ENCODE data around the gene DCPS. TPM values are rescaled to one million over a fixed set of nuclear protein-coding genes. Genes with fewer than 3 reads are reported as not detected.
"Not testable (repeated sequence)": the region's sequence is repeated elsewhere in the genome, so short reads cannot be mapped to it uniquely, and the experiment has no call there.

The DCPS gene
- total RNA-seq, 3 donors from 2014 or later: 8.8 to 11.7 (median 9.6) TPM

DNA sequence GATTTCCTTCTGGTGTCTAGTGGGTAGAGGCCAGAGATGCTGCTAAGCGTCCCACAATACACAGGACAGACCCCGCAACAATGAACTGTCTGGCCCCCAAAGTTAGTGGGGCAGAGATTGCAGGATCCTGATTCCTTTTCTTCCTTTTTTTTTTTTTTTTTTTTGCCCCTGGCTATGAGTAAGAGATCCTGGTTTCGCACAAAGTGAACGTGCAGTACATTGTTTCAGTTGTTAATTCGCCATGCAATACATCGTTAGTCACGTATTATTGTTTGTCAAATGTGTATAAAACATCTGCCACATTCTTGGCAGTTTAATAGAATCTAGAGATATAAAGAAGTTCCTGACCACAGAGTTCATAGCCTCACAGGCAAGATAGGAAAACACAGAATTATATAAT, 71.9 kb downstream of the DCPS start:
- Histone ChIP-seq H3K27me3 (no peaks in the 10 kb centered on the region), H3K4me1 (peaks cover 0 to 4% of the 10 kb centered on the region in 2 donors), H3K27ac (no peak overlapping the region), H3K4me3 (no peak overlapping the region), H3K9me3 (no peaks in the 10 kb centered on the region), H3K36me3 (no peaks in the 10 kb centered on the region)
- intact Hi-C loops (cut with DNase I; ENCODE audit: low total_unique reads): no loop called here
- DNase-seq (ENCODE audit: low spot score in 2 of 2): peak in 1 of 2 donors; percentile 10
- no peak for TF ChIP-seq POLR2A (IDR thresholded peaks at IDR 0.05)
- no peak for TF ChIP-seq POLR2AphosphoS5 (IDR thresholded peaks at IDR 0.05)
- TF ChIP-seq, protein P1, sequence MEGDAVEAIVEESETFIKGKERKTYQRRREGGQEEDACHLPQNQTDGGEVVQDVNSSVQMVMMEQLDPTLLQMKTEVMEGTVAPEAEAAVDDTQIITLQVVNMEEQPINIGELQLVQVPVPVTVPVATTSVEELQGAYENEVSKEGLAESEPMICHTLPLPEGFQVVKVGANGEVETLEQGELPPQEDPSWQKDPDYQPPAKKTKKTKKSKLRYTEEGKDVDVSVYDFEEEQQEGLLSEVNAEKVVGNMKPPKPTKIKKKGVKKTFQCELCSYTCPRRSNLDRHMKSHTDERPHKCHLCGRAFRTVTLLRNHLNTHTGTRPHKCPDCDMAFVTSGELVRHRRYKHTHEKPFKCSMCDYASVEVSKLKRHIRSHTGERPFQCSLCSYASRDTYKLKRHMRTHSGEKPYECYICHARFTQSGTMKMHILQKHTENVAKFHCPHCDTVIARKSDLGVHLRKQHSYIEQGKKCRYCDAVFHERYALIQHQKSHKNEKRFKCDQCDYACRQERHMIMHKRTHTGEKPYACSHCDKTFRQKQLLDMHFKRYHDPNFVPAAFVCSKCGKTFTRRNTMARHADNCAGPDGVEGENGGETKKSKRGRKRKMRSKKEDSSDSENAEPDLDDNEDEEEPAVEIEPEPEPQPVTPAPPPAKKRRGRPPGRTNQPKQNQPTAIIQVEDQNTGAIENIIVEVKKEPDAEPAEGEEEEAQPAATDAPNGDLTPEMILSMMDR (IDR thresholded peaks at IDR 0.05): no peak

DNA sequence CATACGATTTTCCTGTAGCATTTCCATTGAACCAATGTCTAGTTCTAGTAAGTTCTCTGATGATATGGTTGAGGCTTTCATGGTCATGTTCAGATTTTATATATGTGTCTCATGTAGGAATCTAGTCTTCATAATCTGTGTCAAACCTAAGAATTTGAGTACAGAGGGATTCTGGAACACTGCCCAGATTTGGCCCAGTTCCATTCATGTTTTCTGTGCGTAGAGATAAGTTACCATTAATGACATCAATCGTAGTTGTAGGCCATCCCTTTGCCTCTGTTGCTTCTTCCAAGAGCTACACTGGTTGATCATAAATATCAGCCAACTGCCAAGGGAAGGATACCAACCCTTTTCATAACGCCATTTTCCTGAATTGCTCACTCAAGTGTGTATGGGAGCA, 74.9 kb downstream of the DCPS start:
- no peaks in the 10 kb centered on the region for H3K27me3 ChIP-seq
- no peaks in the 10 kb centered on the region for H3K9me3 ChIP-seq
- no peaks in the 10 kb centered on the region for H3K36me3 ChIP-seq
- H3K4me3 ChIP-seq: no peak overlapping the region
- H3K27ac ChIP-seq: no peak overlapping the region
- H3K4me1 ChIP-seq: peaks cover 4 to 7% of the 10 kb centered on the region in 2 donors
- intact Hi-C loops (cut with DNase I; ENCODE audit: low total_unique reads): no loop called here
- peak in 1 of 2 donors; percentile 24 for DNase-seq (ENCODE audit: low spot score in 2 of 2)
- TF ChIP-seq POLR2AphosphoS5 (IDR thresholded peaks at IDR 0.05): no peak
- no peak for TF ChIP-seq POLR2A (IDR thresholded peaks at IDR 0.05)
- TF ChIP-seq, protein P1 (IDR thresholded peaks at IDR 0.05): no peak

GRCh38 chr11:126380909-126381308, 77.0 kb downstream of the DCPS start:
- no peaks in the 10 kb centered on the region for H3K27me3 ChIP-seq
- no peak for TF ChIP-seq POLR2A (IDR thresholded peaks at IDR 0.05)
- TF ChIP-seq POLR2AphosphoS5 (IDR thresholded peaks at IDR 0.05): no peak
- TF ChIP-seq, protein P1 (IDR thresholded peaks at IDR 0.05): no peak
- no peaks in the 10 kb centered on the region for H3K36me3 ChIP-seq
- peaks cover 7 to 15% of the 10 kb centered on the region in 2 donors for H3K4me1 ChIP-seq
- no peak overlapping the region for H3K27ac ChIP-seq
- DNase-seq (ENCODE audit: low spot score in 2 of 2): peak in 1 of 2 donors; percentile 6
- intact Hi-C loops (cut with DNase I; ENCODE audit: low total_unique reads): no loop called here
- H3K4me3 ChIP-seq: no peak overlapping the region
- H3K9me3 ChIP-seq: no peaks in the 10 kb centered on the region

DNA sequence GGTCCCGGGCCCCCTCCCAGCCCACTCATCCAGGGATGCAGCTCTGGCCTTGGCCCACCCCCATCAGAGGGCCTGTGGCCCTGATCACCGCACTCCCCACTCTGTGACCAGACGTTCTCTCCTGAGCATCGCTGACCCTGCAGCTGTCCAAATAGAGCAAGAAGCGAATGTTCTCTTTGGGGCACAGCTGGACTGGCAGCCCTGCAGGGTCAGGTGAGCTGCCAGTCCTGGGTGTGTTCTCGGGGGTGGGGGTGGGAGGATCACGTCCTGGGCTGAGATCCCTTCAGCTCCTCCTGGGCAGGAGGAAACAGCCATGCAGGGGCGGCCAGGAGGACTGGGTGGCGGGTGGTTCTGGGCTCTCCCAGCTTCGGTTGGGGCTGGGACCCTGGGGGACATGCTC, 78.1 kb downstream of the DCPS start:
- H3K36me3 ChIP-seq; H3K9me3 ChIP-seq; H3K27me3 ChIP-seq; H3K4me3 ChIP-seq; intact Hi-C loops (cut with DNase I; ENCODE audit: low total_unique reads); H3K27ac ChIP-seq; DNase-seq (ENCODE audit: low spot score in 2 of 2): not testable (repeated sequence)
- peaks cover 12 to 24% of the 10 kb centered on the region in 2 donors for H3K4me1 ChIP-seq

DNA sequence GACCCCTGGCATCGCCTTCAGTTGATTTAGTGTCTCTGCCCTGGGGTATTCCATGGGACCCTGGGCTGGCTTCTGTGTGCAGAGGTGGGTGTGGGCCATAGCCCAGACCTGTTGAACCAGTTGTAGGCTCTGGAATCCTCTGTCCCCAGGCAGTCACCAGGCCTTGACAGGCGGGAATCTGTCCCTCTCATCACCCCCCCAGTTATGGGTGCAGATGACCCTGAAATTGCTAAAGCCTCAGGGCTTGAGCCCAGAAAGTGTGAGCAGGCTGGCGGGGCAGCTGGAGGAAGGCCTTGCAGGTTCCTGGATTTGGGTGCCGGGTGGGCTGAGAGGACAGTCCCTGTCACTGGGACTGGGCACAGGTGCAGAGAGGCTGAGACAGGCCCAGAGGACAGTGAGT, 78.8 kb downstream of the DCPS start:
- peak in 1 of 2 donors; percentile 60 for DNase-seq (ENCODE audit: low spot score in 2 of 2)
- H3K36me3 ChIP-seq; H3K27me3 ChIP-seq; H3K9me3 ChIP-seq; H3K4me3 ChIP-seq; intact Hi-C loops (cut with DNase I; ENCODE audit: low total_unique reads): not testable (repeated sequence)
- H3K27ac ChIP-seq: peak overlapping the region; percentile 80 to 85
- H3K4me1 ChIP-seq: peaks cover 12 to 24% of the 10 kb centered on the region in 2 donors

- peak in 1 of 2 donors; percentile 51 for DNase-seq (ENCODE audit: low spot score in 2 of 2)
- no peaks in the 10 kb centered on the region for H3K9me3 ChIP-seq
These were observed 79.8 kb downstream of the DCPS start for GRCh38 chr11:126383339-126384335.

More at GRCh38 chr11:126383339-126384335, 79.8 kb downstream of the DCPS start:
- H3K27ac ChIP-seq: peak overlapping the region; percentile 80 to 85
- H3K4me3 ChIP-seq: no peak overlapping the region
- intact Hi-C loops (cut with DNase I; ENCODE audit: low total_unique reads): no loop called here
- H3K27me3 ChIP-seq: no peaks in the 10 kb centered on the region
- H3K4me1 ChIP-seq: peaks cover 12 to 24% of the 10 kb centered on the region in 2 donors
- TF ChIP-seq, protein P1 (IDR thresholded peaks at IDR 0.05): no peak
- TF ChIP-seq POLR2A (IDR thresholded peaks at IDR 0.05) (no peak), POLR2AphosphoS5 (IDR thresholded peaks at IDR 0.05) (no peak)
- no peaks in the 10 kb centered on the region for H3K36me3 ChIP-seq
